Upper lobe of left lung (tissue), 4 donors: ENCODE data around the gene NEU4.

Source experiments
- POLR2A ChIP-seq, 4 donors: fragments of 450-650 bp; IDR thresholded peaks; one replicate each; pipeline ENCODE4 v1.5.1; 2016 to 2017; ENCODE audit warnings: antibody characterized with exemption in 4 of 4, mild to moderate bottlenecking in 2 of 4
- POLR2AphosphoS5 ChIP-seq, 2 donors: sonication (generic); formaldehyde crosslinking; IDR thresholded peaks; one replicate each; pipeline ENCODE4 v1.5.1; 2017; ENCODE audit warnings: antibody characterized with exemption in 2 of 2
- TF ChIP-seq, protein P1 (sequence below), 6 experiments: fragments of 450-650 bp in 4 of 6; fragments of 200-600 bp in 2 of 6; sonication (generic) in 2 of 6; IDR thresholded peaks; one replicate each; pipeline ENCODE4 v1.5.1; 2016 to 2019; ENCODE audit warnings: antibody characterized with exemption in 6 of 6

DNA sequence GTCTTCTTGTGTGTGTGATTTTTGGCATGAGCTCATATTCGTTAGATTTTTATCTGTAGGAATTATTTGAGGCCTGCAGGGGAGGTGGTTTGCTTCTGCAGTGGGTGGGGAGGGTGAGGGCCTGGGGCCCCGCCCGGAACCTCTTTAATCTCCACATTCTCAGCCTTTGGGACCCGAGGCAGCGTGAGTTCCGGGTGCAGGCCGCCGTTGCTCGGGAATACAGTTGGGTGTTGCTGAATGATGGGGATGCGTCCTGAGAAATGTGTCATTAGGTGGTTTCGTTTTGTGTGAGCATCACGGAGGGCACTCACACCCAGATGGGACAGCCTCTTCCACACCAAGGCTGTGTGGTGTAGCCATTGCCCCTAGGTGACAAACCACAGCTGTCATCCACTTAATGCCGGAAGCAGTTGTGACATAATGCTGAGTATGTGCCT, 46.0 kb upstream of the NEU4 start:
- TF ChIP-seq, protein P1, sequence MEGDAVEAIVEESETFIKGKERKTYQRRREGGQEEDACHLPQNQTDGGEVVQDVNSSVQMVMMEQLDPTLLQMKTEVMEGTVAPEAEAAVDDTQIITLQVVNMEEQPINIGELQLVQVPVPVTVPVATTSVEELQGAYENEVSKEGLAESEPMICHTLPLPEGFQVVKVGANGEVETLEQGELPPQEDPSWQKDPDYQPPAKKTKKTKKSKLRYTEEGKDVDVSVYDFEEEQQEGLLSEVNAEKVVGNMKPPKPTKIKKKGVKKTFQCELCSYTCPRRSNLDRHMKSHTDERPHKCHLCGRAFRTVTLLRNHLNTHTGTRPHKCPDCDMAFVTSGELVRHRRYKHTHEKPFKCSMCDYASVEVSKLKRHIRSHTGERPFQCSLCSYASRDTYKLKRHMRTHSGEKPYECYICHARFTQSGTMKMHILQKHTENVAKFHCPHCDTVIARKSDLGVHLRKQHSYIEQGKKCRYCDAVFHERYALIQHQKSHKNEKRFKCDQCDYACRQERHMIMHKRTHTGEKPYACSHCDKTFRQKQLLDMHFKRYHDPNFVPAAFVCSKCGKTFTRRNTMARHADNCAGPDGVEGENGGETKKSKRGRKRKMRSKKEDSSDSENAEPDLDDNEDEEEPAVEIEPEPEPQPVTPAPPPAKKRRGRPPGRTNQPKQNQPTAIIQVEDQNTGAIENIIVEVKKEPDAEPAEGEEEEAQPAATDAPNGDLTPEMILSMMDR (IDR thresholded peaks at IDR 0.05) = no peak
- no peak for TF ChIP-seq POLR2A (IDR thresholded peaks at IDR 0.05)
- TF ChIP-seq POLR2AphosphoS5 (IDR thresholded peaks at IDR 0.05) = no peak
